Kidney epithelial cell (primary cell): Measurements from ENCODE around the gene CCDC88B. TPM values are rescaled to one million over a fixed set of nuclear protein-coding genes. Genes with fewer than 3 reads are reported as not detected.

Experiments
- DNase-seq: peaks from one replicate; pipeline ENCODE4 v3.0.0-alpha.2; 2010; ENCODE audit warnings: low read depth
- H3K27me3 ChIP-seq: 2 replicates; pipeline ENCODE4 v1.6.0; 2011; ENCODE audit warnings: low read length; ENCODE audit not compliant: control insufficient read depth, insufficient read depth
- H3K36me3 ChIP-seq: 2 replicates; pipeline ENCODE4 v1.5.1; 2011; ENCODE audit warnings: low read length; ENCODE audit not compliant: control insufficient read depth, insufficient read depth
- H3K4me3 ChIP-seq: 2 replicates; pipeline ENCODE4 v1.5.1; 2011; ENCODE audit warnings: low read depth, mild to moderate bottlenecking, control low read depth, low read length
- total RNA-seq: library from RNA; depleted of rRNA; stranded (reverse); fragments of >200 nt; gene quantifications from 2 replicates; pipeline ENCODE4 v1.2.3, GENCODE V29; 2015
- TF ChIP-seq, protein P1 (sequence below): IDR thresholded peaks from 2 replicates; pipeline ENCODE4 v1.5.1; 2011; ENCODE audit warnings: mild to moderate bottlenecking, moderate library complexity, low read length, control low read depth, inconsistent platforms; ENCODE audit not compliant: insufficient read depth, poor library complexity, severe bottlenecking

Gene CCDC88B
- total RNA-seq, 1 donor from 2014 or later: 1.3 TPM

DNA sequence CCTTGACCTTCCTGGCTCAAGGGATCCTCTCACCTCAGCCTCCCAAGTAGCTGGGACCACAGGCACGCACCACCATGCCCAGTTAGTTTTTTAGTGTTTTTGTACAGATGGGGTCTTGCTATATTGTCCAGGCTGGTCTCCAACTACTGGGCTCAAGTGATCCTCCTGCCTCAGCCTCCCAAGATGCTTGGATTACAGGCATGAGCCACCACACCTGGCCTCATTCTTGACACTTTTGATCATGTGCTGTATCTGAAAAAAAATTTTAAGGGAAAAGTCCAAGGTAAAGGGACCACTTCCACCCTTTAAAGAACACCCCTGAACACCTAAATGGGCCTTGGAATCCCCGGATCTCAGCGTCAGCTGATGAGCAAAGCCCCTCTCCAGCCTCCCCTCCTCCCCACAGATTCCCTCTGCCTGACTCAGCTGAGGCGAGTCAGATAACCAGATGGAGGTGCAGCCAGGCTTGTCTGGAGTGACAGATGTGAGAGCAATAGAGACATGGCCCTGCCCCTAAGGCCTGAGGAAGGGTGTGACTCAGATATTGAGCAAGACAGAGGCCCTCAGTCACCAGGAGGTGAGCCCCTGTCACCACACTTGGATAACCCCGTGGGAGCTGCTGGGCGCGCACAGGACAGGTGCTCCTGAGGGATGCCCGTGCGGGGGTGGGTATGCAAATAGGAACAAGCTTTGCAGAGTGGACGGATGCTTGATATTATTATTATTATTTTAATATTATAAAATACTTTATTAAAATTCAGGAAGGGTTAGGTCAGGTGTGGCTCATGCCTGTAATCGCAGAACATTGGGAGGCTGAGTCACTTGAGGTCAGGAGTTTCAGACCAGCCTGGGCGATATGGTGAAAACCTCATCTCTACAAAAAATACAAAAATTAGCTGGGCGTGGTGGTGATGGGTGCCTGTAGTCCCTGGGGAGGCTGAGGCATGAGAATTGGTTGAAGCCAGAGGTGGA, 5.0 kb upstream of the CCDC88B start:
- Histone ChIP-seq H3K27me3 (no peaks in the 10 kb centered on the region), H3K36me3 (no peaks in the 10 kb centered on the region), H3K4me3 (no peak overlapping the region)
- TF ChIP-seq, protein P1, sequence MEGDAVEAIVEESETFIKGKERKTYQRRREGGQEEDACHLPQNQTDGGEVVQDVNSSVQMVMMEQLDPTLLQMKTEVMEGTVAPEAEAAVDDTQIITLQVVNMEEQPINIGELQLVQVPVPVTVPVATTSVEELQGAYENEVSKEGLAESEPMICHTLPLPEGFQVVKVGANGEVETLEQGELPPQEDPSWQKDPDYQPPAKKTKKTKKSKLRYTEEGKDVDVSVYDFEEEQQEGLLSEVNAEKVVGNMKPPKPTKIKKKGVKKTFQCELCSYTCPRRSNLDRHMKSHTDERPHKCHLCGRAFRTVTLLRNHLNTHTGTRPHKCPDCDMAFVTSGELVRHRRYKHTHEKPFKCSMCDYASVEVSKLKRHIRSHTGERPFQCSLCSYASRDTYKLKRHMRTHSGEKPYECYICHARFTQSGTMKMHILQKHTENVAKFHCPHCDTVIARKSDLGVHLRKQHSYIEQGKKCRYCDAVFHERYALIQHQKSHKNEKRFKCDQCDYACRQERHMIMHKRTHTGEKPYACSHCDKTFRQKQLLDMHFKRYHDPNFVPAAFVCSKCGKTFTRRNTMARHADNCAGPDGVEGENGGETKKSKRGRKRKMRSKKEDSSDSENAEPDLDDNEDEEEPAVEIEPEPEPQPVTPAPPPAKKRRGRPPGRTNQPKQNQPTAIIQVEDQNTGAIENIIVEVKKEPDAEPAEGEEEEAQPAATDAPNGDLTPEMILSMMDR: no peak
- peak; percentile 99 for DNase-seq

DNA sequence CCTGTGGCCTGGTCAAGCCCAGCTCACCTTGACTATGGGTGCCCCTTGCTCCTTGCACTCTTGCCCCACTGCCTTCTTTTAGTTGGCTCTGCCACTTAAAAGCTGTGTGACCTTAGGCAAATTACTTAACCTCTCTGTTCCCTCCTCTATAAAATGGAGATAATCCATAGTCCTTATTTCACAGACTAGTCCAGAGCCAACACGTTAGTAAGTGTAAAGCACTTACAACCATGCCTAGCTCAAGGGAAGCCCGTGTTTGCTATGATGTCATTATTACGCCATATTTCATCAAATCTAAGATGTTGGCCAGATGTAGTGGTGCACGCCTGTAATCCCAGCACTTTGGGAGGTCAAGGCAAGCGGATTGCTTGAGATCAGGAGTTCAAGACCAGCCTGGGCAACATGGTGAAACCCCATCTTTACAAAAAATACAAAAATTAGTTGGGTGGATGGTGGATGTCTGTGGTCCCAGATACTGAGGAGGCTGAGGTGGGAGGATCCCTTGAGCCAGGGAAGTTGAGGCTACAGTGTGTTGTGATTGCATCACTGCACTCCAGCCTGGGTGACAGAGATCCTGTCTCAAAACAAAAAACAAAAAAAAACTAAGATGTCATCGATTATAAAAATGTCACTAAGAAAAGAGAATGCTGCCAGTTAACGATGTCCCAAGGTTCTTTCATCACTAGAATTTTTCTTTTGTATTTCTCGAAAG, 2.3 kb upstream of the CCDC88B start:
- peaks cover 5% of the 10 kb centered on the region for H3K27me3 ChIP-seq
- H3K4me3 ChIP-seq: no peak overlapping the region
- no peak for DNase-seq
- TF ChIP-seq, protein P1: no peak
- H3K36me3 ChIP-seq: no peaks in the 10 kb centered on the region

DNA sequence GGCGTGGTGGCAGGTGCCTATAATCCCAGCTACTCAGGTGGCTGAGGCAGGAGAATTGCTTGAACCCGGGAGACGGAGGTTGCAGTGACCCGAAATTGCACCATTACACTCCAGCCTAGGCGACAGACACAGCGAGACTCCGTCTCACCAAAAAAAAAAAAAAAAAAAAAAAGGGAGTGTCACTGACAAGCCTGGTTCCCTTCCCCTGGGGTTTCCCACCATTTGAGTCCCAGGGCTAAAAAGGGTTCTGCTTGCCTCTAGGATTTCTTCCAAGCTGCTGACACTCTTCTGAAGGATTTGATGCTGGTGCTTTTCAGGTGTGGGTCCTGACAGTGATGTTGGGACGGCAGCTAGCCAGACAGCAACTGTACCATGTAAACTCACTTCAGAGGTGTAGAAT, 1.3 kb upstream of the CCDC88B start:
- peaks cover 5% of the 10 kb centered on the region for H3K27me3 ChIP-seq
- no peaks in the 10 kb centered on the region for H3K36me3 ChIP-seq
- no peak for DNase-seq
- TF ChIP-seq, protein P1: no peak
- no peak overlapping the region for H3K4me3 ChIP-seq

DNA sequence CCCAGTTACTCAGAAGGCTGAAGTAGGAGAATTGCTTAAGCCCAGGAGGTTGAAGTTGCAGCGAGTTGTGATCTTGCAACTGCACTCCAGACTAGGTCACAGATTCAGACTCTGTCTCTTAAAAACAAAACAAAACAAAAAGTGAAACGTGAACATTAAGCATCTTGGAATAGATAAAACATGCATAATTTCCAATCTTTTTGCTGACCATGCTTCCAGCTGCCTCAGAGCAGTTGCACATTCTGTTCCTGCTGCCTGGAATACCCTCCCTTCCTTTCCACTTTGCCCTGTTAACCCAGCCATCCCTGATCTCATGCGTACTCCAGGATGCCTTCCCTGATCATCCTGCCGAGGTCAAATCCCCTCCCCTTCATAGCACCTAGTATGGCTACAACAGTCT, 718 bp upstream of the CCDC88B start:
- Histone ChIP-seq H3K36me3 (no peaks in the 10 kb centered on the region), H3K4me3 (no peak overlapping the region), H3K27me3 (peaks cover 5% of the 10 kb centered on the region)
- DNase-seq: no peak
- TF ChIP-seq, protein P1: no peak

DNA sequence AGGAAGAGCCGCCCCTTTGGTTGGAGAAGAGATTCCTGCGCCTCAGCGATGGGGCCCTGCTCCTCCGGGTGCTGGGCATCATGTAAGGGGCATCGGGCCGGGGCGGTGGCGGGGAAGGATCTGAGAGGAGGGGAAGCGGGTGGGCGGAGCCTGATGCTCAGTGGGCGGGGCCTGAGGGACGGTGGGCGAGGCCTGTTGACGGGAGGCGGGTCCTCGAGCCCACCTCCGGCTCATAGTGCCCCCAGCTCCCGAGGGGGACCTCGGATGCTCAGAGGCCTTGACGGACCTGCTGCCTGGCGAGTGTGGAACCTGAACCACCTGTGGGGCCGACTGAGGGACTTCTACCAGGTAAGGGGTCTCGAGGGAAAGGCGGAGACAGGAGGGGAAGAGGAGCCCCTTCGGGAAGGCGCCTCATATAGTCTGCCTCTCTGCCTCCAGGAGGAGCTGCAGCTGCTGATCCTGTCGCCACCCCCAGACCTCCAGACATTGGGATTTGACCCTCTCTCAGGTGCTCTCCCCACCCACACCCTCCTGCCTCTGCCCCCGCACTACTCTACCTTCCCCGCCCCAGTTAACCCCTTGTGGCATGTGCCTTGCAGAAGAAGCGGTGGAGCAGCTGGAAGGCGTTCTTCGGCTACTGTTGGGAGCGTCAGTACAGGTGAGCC, 799 bp downstream of the CCDC88B start:
- no peak overlapping the region for H3K4me3 ChIP-seq
- TF ChIP-seq, protein P1: peak; percentile 26
- H3K27me3 ChIP-seq: peaks cover 5% of the 10 kb centered on the region

More for the DNA sequence above, 799 bp downstream of the CCDC88B start:
- no peak for DNase-seq
- no peaks in the 10 kb centered on the region for H3K36me3 ChIP-seq
